DND-41 (cell line): ENCODE measurements around the gene ASB1.

ENCODE experiments used
- CTCF ChIP-seq: IDR thresholded peaks from 2 replicates; pipeline ENCODE4 v1.5.1; 2012; ENCODE audit warnings: borderline replicate concordance, low read length, moderate library complexity, mild to moderate bottlenecking; ENCODE audit not compliant: poor library complexity, severe bottlenecking; ENCODE audit errors: extremely low read depth
- EZH2 ChIP-seq: IDR thresholded peaks from 3 replicates; pipeline ENCODE4 v1.6.1; 2012; ENCODE audit warnings: borderline replicate concordance, low read depth, mild to moderate bottlenecking, moderate library complexity, low read length, inconsistent platforms; ENCODE audit not compliant: severe bottlenecking

GRCh38 chr2:238461491-238461890 lies 34.8 kb downstream of the ASB1 start:
- TF ChIP-seq CTCF, result no peak
- TF ChIP-seq EZH2, result no peak
